Measurements from ENCODE around the gene GDPD3.
"Not testable (repeated sequence)": the region's sequence is repeated elsewhere in the genome, so short reads cannot be mapped to it uniquely, and the experiment has no call there.

The GDPD3 gene

DNA sequence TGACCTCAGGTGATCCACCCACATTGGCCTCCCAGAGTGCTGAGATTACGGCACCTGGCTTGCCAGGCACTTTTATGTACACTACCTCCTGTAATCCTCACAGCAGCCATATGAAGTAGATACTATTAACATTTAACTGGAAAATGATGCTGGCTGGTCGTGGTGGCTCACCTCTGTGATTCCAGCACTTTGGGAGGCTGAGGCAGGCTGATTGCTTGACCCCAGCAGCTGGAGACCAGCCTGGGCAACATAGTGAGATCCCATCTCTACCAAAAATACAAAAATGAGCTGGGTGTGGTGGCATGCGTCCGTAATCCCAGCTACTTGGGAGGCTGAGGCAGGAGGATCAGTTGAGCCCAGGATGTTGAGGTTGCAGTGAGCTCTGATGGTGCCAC is 11.6 kb upstream of the GDPD3 start:
- DNase-seq (ENCODE audit: low spot score) = no peak

DNA sequence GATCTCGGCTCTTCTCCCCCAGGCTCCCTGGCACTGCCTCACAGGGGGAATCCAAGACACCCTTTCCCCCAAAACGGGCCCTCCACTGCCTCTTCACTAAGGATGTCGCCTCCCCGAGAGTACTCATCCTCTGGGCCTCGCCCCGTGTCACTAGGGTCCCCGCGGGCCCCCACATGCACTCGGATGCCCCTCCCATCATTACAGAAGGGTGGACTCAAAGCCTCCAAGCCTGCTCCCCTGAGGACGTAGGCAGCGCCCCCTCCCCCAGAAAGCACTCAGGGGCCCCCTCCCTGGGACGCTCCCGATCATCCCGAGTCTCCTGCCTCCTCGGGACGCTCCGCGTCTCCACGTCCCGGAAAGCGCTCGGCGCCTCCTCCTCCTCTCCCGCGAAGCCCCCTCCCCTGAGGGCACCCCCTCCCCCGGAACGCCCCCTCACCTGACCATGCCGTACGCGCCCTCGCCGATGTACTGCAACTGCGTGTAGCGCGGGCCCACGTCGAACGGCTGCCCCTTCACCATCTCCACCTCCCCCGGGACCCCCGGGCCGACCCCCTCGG is 9.3 kb upstream of the GDPD3 start:
- no peak for DNase-seq (ENCODE audit: low spot score)

DNA sequence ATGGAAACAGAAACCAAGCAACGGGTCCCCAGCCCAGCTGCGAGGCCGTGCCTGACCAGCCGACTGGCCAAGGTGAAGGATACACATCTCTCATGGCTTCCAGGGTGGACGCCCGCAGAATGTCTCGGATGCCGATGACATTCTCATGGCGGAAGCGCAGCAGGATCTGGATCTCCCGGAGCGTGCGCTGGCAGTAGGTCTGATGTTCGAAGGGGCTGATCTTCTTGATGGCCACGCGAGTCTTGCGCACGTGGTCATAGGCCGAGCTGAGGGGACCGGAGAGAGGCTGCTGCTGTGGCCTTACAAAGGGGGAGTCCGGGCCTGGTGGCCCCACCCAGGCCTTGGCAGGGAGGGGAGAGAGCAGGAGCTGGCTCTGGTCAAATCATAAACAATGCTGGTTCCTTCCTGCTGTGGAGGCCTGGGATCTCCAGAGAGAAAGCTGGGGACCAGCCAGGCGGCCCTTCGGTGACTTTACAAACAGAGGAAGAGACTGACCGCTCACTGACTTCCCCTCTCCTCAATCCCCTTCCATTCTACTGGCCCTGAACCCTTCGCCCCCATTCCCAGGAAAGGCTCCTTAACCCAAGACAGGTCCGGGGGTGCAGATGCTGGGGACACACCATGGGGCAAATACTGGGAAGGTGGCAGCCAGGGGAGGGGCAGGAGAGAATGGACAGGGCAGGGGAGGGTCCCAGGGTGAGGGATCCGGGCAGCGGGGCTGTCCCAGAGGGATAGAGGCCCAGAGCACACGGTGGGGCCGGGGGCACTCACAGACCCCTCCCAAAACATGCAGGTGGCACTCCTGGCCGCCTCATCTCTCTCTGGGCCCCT is 8.6 kb upstream of the GDPD3 start:
- peak; percentile 35 for DNase-seq (ENCODE audit: low spot score)

DNA sequence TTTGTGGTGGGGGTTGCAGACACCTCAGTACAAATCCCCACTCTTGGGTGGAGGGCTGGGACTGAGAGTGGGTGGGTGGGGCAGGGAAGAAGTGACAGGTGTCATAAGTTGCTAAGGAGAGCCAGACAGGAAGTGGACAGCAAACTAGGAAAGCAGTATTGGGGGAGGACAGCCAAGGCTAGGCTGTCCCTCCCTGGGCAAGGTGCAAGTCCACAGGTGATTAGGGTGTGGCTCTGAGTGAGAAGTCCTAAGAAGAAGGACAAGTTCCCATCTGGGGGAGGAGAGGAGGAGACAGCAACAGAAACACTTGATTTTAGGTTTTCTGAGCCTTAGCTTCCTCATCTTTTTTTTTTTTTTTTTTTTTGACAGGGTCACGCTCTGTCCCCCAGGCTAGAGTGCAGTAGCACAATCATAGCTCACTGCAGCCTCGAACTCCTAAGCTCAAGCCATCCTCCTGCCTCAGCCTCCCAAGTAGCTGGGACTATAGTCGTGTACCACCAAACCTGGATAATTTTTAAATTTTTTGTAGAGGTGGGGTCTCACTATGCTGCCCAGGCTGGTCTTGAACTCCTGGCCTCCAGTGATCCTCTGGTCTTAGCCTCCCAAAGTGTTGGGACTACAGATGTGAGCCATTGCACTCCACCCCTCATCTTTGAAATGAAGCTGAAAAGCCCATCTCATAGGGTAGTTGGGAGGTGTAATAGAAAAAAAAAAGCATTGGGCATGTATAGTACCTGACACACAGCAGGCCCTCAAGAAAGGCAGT is 7.2 kb upstream of the GDPD3 start:
- no peak for DNase-seq (ENCODE audit: low spot score)

DNA sequence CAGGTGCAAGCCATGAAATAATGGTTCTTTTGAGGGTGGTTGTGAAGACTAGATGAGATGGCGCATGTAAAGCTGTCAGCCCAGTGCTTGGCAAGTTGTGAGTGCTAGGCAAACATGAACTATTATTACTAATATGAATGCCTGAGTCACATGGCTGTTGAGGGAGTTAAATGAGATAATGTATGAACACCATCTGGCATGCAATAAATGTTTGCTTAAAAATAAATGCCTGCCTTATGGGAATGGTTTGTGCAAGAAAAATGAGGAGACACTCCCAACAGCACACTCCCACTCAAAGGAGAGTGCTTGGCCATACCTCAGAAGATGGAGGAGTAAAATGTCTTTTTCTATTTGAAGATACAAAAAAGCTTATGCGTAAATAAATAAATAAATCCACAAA is 6.1 kb upstream of the GDPD3 start:
- DNase-seq (ENCODE audit: low spot score) = no peak

DNA sequence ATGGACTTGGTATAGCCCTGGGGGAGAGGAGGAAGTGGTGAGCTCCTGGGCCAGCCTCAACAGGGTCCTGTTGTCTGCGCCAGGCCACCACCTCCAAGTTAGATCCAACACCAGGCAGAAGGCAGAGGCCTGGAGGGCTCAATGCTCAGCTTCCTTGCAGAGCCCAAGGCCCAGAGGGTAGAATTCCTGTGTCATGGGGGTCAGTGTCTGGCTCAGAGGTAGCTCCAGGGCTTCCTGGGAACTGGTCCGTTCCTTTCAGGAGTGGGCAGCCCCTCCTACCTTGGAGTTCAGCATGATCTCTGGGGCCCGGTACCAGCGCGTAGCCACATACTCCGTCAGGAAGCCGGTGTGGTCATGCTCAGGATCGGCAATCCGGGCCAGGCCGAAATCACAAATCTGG is 4.4 kb upstream of the GDPD3 start:
- DNase-seq (ENCODE audit: low spot score) = no peak

DNA sequence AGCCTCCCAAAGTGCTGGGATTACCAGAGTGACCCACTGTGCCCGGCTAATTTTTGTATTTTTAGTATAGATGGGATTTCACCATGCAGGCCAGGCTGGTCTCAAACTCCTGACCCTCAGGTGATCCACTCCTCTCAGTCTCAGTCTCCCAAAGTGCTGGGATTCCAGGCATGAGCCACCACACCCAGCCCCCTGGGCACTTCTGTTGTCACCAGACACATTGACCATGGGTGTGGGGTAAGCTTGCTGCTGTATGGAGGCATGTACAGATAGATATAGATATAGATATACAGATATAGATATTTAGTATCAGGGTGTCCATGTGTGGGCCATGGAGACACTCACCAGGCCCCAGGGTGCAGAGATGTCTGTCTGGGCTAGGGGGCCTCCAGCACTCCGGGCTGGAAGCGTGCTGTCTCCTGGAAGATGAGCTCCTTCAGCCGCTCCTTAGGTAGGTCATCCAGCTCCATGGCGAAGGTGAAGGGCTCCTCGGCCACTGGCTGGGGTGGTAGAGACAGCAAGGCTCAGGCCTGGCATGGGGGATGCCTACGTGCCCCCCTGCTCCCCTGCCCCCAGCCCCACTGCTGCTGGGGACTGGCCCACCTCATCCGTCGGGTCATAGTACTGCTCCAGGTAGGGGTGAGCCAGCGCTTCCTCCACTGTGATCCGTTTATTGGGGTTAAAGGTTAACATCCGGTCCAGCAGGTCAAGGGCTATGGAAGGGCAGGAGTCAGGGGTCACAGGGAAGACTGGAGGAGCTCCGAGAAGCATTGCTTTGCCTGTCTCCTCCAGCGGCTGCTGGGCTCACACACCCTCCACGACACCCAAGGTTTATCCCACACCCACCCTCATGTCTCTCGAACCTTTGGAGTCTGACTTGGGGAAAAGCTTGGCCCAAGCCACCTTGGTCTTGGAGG is 3.2 kb upstream of the GDPD3 start:
- DNase-seq (ENCODE audit: low spot score) = no peak

DNA sequence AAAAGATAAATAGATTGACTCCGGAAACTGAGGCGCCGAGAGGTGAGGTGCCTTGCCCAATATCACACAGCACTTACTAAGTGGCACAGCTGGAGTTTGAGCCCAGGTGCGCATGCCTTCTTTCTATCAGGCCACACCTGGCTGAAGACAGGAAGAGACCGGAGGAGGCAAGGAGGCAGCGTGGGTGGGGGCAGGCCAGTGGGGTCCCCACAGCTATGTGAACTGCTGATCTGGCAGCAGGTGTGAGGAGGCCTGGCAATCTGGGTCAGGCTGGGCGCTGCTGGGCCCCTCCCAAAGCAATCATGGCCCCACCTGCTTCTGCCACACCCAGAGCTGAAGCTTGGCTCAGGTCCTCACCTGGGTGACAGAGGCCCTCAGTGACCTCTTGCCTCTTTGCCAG is 1.9 kb upstream of the GDPD3 start:
- DNase-seq (ENCODE audit: low spot score) = no peak

DNA sequence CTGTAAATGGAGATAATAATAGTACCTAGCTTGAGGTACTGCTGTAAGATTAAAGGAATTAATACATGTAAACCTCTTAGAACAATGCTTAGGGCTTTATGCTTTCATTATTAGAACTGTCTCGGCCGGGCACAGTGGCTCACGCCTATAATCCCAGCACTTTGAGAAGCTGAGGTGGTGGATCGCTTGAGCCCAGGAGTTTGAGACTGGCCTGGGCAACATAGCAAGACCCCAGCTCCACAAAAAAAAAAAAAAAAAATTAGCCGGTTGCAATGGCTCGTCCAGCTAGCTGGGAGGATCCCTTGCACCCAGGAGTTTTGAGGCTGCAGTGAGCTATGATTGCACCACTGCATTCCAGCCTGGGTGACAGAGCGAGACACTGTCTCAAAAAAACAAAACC is 1.5 kb upstream of the GDPD3 start:
- DNase-seq (ENCODE audit: low spot score) = not testable (repeated sequence)

DNA sequence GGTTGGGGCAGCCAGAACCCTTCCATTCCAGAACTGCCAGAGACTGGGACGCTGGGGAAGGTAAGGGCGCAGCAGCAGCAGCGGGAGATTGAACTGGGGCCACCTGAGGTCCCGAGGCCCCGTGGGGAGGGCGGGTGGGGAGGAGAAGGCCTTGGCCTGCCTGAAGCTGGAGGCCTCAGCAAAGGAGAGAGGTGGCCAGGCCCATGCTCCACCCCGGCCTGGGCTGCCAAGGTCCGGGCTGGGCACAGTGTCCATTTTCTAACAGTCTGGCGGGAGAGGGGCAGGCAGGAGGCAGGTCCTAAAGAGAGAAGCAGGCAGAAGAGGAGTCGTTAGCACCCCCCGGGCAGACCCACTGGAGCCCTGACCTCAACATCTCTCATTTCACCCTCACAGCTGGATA is 1.1 kb upstream of the GDPD3 start:
- no peak for DNase-seq (ENCODE audit: low spot score)

DNA sequence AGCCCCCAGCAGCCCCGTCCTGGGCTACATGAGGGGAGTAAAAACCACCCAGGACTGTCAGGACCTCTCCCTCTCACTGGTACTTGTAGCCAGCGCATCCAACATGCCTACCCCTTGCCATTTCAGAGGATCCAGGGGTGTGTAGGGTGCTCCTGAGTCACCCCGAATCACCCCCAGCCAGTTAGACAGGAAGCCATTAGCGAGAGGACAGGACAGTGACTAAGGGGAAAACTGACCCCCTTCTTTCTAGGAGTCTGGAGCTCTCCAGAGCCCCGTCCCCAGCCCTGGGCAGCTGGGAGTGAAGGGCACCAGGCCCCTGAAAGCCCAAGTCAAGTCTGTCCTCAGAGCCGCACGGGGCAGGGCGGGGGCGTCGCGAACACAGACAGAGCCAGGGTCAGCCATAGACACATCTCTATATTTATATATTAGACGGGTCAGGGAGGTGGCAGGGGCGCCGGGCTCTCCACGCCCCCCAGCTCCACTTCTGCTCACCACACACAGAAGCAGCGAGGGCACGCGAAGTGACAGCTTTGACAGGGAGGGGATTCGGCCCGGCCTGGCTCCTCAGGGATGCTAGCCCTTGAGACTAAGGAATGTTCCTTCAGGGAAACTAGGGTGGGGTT is 485 bp upstream of the GDPD3 start:
- no peak for DNase-seq (ENCODE audit: low spot score)

DNA sequence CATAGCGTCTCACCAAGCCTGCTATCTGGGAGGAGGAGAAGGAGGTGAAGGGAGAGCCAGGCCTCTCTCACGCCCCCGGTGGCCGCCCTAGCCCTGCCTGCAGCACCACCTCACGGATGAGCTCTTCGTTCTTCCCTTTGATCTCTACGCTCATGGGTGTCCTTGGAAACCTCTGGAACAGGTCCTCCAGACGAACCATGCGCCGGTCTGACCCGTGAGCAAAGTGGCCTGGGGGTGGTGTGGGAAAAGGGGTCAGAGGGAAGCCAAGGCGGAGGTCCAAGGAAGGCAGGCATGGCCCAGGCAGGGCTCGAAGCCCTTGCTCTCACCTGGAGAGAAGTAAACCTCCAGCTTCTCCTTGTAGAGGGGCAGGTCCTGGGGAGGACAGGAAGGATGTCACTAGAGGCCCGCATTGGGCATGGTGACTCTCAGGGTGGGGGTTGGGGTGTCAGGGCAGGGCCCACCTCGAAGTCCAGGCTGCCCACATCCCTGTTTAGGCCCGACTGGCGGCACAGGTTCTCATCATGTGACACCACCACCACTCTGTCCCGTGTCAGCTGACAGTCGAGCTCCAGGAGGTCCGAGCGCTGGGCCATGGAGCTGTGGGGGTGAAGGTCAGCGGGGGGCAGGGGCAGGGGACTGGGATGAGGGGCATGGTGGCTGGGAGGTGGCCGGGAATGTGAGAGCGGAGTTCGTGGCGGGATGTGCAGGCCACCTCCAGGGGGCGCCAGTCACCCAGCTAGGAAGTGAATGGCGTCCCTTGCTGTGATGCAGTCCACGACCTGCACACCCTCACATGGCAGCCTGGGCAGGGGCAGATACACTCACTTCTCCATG is 923 bp downstream of the GDPD3 start:
- DNase-seq (ENCODE audit: low spot score) = peak; percentile 52

DNA sequence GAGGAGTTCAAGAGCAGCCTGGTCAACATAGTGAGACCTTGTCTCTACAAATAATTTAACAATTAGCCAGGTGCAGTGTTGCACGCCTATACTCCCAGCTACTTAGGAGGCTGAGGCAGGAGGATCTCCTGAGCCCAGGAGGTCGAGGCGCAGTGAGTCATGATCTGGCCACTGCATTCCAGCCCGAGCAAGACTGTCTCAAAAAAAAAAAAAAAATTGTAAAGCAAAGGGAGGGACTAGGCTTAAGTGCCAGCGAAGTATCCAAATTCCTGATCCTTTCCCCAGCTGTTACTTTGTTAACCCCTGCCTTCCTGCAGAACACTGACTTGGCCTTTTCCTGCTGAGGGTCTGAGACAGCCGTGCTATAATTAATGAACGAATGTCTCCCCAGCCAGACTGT is 2.7 kb downstream of the GDPD3 start:
- DNase-seq (ENCODE audit: low spot score) = no peak

DNA sequence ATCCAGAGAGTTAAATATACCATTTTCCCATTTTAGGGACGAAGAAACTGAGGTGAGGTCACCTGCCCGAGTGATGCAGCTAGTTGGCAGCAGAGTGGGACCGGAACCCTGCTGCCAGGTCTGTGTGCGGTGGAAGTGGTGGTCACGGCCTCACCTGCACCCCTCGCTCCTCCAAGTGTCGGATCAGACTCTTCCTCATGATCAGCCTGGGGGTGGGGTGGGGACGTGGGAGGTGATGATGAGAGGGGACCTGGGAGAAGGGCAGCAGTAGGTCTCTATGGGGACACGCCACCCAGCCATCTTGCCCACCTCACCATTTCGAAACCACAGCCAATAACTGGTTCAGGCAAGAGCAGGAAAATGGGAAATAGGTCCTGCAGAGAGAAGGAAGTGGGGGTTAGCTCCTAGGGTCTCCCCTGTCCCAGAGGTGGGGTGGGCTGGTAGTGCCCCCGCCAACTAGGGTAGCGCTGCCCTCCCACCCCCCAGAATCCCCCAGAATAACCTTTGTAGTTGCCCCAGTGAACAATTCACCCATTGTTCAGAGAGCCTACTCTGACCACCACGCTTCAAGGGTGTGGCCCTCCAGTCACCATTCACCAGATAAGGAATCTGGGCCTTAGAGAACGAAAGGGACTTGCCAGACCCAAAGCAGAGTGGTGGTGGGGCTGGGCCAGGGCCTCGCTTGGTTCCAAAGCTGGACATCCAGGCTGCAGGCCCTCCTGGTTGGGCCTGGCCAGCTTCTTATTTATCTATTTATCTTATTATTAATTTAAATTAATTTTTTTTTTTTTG is 5.1 kb downstream of the GDPD3 start:
- no peak for DNase-seq (ENCODE audit: low spot score)

DNA sequence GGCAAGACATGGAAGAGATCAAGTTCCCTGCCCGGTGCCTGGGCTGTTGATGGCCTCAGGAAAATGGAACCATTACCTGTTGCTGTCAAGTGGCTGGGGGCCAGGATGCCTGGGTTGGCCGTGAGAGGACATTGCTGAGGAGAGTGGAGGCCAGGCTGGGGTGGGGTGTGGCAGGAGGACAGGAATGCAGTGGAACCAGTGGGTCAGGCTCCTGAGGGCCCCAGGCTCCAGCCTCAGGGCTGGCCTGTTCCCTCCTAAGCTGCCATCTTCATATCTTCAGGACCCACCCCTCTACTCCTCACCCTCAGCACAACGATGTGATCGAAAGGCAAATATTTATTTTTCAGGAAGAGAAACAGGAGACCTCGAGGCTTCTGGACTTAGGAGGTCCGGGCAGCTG is 8.8 kb downstream of the GDPD3 start:
- no peak for DNase-seq (ENCODE audit: low spot score)

DNA sequence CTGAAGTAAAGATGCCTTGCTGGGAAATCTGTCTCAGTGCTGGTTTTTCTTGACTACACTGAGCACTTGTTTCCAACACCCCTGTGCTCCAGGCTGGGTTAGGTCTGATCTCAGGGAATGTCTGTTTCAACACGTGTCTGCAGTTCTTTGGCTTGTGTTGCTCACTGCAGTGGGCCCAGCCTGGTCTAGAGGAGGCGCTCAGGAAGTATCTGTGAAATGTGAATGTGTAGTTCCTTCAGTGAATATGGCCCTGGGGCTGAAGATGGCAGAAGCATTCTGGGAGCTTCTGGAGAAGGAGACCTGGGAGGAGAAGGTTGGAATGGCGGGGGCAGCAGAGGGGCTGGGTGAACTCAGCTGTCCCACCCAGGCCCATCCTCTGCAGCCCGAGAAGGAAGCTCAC is 9.2 kb downstream of the GDPD3 start:
- DNase-seq (ENCODE audit: low spot score) = no peak

DNA sequence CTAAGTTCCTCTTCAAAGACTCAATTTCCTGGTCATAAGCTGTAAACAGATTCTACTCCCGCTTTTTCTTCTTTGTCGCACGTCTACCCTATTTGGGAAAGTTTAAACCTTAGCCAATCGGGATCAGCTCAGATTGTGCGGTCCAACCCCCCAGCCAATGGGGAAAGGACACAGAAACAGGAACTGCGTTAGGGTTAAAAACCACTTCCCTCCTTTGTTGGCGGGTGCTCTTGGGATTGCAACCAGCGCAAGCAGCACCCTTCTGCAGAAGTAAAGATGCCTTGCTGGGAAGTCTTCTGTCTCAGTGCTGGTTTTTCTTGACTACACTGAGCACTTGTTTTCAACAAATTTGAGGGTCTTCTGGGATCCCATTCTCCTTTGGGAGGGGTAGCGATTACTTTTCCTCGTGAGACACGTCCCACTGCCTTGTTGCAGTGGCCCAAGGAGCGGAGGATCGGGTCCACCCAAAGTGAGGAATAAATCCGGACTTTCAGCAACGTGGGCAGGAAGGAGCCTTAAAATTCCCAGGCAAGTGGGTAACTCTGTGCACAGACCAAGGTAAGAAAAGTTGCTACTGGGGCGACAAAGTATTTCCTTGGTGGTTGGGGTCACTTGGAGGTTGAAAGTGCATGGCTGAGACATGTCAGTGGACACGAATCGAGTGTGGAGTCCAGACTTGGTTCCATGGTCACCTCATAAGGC is 16.3 kb downstream of the GDPD3 start:
- DNase-seq (ENCODE audit: low spot score) = no peak

DNA sequence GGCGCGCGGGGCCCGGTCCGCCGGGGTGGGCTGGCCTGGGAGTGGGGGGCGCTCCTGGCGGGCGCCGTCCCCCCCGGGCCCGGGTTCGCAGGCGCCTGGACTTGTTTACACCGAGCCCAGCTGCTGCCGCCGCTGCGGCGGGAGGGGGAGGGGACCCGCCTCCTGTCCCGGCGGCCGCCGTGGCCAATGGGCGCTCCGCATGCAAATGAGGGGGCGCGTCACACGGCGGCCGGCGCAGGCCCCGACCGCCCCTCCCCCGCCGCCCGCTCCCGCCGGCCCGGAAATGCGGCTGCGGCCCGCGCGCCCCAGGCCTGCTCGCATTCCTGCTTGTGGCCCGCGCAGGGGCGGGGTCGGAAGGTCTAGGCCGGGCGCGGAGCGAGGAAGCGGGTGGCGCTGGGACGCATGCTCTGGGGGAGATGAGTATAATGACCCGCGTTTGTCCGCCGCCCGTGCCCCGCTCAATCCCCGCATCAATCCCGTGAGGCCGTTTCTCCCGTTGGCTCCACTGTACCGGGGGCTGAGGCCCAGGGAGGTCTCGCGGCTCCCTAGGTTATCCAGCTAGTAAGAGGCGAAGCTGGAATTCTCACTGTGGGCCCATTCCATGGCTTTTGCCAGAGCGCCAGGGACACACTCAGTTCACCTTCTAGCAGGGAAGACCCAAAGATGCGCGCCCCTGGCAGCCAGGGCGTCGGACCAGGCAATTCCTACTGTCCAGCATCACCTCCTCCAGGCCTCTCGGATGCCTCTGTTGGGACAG is 17.1 kb downstream of the GDPD3 start, which contains the start of gene YPEL3:
YPEL3 (minus strand) TSS at position 109 of the 757 bp plus-strand sequence. CDS start 731 bp downstream, outside the sequence.
- DNase-seq (ENCODE audit: low spot score) = peak; percentile 94
